Measurements from ENCODE around the gene ZNHIT1.
"Not testable (repeated sequence)": the region's sequence is repeated elsewhere in the genome, so short reads cannot be mapped to it uniquely, and the experiment has no call there.

ZNHIT1 gene

GRCh38 chr7:101189109-101189508 is 28.9 kb upstream of the ZNHIT1 start:
- DNase-seq: no peak

DNA sequence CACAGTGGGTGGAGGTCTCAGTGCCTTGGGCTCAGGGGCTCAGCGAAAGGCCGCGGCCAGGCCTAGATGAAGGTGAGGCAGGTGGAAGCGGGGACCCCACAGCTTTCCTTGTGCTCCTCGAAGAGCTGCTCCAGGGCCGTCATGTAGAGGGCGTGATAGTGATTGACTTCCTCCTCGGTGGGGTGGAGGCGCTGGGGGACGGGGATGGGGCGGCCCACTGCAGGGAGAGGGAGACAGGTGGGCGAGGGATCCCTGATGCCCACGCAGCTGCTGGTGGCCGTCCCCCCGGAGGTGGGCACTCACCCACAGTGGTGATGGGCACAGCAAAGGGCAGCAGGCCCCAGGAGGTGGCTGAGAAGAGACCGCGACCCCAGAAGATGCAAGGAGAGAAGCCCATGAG is 22.1 kb upstream of the ZNHIT1 start:
- DNase-seq: no peak

GRCh38 chr7:101197991-101198390 is 20.0 kb upstream of the ZNHIT1 start:
- no peak for DNase-seq

DNA sequence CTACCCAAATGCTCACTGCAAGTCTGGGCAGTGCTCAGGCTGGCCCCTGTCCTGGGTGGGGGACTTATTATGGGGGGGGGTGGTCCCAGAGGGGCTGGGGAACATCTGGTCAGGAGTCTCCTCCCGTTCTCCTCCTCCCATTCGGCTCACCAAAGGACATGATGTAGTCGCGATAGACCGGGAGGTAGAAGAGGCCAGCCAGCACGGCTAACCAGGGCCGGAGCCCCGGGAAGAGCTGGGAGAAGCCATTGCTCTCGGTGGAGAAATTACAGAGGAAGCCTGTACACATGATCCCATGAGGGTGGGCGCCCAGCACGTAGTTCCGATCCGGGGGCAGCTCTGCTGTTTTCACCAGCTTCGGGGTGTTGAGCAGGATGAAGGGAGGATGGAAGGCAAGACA is 19.5 kb upstream of the ZNHIT1 start:
- no peak for DNase-seq

- DNase-seq: not testable (repeated sequence)
Measured at GRCh38 chr7:101199522-101199921, 18.4 kb upstream of the ZNHIT1 start.

DNA sequence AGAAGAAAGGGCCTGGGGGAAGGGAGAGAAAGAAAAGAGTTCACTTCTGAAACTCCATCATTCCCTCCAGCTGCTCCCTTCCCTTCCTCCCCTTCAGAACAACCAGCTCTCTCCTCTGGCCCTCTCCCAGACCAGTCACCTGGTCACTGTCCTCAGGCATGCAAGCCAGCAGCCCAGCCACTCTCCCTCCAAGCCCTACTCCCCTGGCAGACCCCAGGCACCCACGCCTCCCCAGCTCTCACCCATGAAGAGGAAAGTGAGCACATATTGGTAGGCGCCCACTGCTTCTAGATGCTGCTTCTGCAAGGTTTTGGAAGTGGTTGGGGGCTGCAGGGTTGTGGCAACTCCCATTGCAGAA is 17.5 kb upstream of the ZNHIT1 start:
- no peak for DNase-seq

- DNase-seq: no peak
Measured at GRCh38 chr7:101200862-101201599, 16.9 kb upstream of the ZNHIT1 start, which contains the start of gene MOGAT3. Gene MOGAT3, minus strand, starts transcription at chr7:101201036. Its CDS starts 182 bp downstream, at chr7:101200854.

DNA sequence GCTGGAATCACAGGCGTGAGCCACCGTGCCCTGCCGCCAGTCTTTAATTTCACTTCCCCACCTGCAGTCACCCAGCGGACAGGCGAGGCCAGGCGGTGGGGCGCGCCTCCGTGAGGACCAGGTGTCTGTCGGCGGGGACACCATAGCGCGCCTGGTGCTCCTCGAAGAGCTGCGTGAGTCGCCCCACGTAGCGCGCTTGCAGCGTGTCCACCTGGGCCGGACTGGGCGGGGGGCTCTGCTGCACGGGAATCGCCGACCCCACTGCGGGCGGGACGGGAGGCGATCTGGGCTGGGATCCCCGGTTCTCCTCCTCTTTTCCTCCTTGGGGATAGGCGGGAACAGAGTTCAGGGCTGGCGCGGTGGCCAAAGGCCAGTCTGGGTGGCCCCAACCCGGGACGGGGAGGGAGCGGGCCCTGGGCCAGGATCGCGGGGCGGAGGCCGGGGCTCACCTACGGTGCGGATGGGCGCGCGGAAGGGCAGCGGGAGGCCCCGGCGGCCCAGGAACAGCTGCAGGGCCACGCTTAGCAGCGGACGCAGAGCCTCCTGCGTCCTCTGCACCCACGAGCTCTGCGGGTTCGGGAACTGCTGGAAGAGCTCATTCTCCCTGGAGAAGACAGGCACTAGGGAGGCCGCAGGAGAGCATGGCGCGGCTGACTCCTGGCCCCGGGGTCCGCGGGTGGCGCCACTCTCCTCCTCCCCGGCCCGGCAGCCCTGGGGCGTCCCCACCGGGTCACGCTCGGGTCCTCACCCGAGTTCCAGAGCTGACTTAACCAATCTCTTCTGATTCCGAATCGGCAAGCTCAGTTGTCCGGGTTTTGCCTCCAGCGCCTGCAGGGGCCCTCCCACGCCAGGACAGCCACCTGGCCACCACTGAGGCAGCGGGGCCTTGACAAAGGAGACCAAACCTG is 16.0 kb upstream of the ZNHIT1 start:
- DNase-seq: no peak

GRCh38 chr7:101202603-101202918 is 15.4 kb upstream of the ZNHIT1 start:
- no peak for DNase-seq

- DNase-seq: not testable (repeated sequence)
Measured at GRCh38 chr7:101203740-101204738, 13.9 kb upstream of the ZNHIT1 start.

DNA sequence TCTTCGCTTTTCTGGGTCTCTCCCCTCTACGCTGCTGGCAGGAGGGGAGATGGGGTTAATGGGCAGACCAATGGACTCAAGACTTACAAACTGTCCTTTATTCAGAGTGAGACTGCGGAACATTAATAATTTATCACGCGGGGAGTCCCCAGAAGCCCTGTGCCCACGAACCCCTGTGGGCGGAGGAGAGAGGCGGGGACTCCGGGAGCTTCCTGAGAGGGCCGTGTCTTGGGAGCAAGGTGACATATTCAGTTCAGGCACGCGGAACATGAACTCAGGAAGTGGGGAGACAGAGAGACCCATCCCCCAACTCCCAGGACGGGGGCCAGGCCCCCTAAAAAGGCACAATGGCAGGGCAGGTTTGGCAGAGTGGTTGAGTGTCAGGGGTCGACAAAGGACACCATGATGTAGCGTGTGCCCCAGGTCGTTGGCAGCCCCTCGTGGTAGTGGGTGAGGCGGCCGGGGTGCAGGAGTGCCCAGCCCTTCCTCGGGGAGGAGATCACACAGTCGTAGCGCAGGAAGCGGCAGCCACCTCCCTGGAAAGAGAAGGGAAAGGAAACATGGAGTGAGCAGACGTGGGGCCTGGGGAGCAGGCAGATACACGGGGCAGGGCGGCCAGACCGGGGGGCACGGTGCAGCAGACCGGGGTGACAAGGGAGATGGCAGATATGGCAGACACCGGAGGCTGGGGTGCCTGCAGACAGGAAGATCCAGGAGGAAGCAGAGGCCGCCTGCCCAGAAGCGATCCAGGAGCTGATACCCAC is 11.9 kb upstream of the ZNHIT1 start:
- DNase-seq: no peak

GRCh38 chr7:101206665-101207042 is 11.3 kb upstream of the ZNHIT1 start:
- no peak for DNase-seq

- DNase-seq: no peak
Measured at GRCh38 chr7:101207459-101207858, 10.5 kb upstream of the ZNHIT1 start.

- no peak for DNase-seq
Measured at GRCh38 chr7:101208794-101209193, 9.2 kb upstream of the ZNHIT1 start.

DNA sequence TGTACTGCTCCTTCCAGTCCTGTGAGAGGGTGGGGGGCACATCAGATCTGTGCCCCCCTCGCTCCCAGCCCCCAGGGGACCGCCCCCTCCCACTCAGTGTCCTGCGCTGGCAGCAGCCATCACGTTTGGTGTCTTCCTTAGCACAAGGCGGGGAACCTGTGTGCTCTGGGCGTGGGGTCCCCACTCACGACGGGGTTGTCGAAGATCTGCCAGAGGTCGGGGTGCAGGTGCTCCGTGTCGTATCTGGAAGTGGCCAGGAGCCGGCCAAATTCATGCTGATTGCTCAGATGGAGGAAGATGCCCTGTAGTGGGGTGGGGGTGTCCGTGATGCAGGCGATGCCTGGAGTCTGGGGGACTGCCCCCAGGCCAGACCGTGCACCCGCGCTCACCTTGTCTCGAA is 7.8 kb upstream of the ZNHIT1 start:
- no peak for DNase-seq

- no peak for DNase-seq
Measured at GRCh38 chr7:101211501-101211900, 6.5 kb upstream of the ZNHIT1 start.

- DNase-seq: no peak
Measured at GRCh38 chr7:101212014-101212413, 6.0 kb upstream of the ZNHIT1 start.

DNA sequence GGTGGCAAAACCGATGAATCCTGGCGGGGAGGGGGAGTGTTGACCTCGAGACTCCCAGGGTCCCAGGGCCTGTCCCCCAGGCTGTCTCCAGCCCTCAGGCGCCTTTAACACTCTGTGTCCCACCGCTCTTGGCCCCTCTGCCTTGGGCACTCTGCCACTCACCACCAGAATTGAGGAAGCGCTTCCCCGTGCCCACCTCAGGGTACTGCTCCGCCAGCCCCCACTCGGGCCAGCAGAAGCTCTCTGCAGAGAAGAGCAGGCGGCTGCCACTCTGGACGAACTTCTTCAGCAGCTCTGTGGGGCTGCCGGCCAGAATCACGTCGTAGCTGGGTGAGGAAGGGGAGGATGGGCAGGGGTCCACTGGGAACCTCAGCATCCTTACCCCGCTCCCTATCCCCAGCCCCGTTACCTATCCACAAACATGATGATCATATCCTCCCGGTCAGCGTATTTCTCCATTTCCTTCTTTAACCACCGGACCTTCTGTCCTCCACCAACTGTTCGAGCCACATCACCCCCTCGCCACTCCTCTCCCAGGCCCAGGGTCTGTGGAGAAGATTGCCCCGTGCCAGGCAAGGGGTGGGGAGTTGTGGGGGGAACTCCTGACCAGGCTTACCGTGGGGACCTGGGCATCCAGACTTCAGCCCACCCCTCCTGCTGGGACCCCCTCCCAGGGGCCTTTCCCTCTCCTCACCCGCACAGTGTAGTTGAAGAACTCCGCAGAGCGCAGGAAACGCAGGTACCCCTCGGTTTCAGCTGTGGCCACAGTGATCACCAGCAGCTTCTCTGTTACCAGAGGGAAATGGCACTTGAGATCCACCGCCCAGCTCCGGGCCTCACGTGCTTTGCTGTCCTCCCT is 1.7 kb upstream of the ZNHIT1 start:
- no peak for DNase-seq

DNA sequence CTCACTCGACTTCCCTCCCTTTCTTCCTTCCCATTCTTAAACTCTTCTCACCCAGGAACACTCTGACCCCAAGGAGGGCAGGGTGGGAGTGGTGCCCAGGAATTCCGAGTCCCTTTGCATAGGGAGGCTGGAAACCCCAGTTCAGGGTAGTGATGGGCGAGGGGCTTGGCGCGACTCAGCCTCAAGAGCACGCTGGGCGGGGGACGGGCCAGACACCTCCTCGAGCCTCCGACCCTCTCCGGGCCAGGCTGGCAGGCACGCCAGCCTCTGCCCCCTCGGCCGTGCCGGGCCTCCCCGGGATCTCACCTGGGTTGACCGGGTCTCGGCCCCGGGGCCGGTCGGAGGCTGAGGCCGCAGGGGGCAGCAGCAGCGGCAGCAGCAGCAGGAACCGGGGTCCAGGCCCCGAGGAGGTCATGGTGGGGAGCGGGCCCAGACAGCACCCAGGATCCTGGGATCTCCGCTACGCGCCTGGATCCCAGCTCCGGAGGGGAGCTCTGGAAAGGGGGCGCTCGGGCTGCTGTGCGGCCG is 1.0 kb upstream of the ZNHIT1 start:
- DNase-seq: no peak

DNA sequence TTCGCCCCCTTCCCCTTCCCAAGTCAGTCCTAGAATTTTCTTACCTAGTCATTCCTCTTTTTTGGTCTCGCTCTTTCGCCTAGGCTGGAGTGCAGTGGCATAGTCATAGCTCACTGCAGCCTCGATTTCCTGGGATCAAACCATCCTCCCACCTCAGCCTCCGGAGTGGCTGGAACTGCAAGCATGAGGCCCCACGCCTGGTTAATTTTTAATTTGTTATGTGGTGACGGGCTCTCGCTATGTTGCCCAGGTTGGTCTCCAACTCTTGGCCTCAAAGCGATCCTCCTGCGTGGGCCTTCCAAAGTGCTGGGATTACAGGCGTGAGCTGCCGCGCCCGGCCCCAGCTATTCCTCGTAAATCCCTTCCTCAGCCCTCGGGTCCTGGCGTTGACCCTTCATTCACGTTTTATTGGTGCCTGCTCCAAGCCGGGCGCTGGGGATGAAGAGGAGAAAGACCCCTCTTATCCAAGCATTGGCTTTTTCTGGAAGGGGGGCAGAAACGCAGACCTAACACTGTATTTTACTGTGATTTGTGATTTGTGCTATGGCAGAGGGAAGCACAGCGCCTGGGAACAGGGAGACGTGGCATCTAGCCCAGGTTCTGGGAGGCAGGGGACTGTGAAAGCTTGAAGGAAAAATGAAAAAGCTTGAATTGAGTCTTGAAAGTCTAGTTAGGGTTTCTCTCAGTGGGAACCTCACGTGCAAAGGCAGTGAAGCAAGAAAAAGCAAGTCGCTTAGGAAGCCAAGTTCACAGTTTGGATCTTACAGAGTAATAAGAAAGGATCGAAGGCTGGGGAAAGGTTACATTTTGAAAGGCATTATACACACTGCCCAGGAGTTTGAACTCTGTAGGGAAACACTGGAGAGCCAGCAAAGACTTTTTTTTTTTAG is 516 bp downstream of the ZNHIT1 start:
- no peak for DNase-seq
